Skeletal muscle tissue (tissue), 4 donors: ENCODE measurements around the gene CNTNAP2. TPM values are rescaled to one million over a fixed set of nuclear protein-coding genes. Genes with fewer than 3 reads are reported as not detected.

Experiments used
- H3K27ac ChIP-seq: one replicate; pipeline ENCODE4 v1.7.0; 2013; ENCODE audit warnings: mild to moderate bottlenecking, low read depth, low read length, inconsistent platforms
- H3K27me3 ChIP-seq, 3 donors: one replicate each; pipeline ENCODE4 v1.7.0; 2013; ENCODE audit warnings: low read length in 3 of 3; ENCODE audit not compliant: control insufficient read depth in 3 of 3, insufficient read depth in 3 of 3
- H3K36me3 ChIP-seq, 3 donors: one replicate each; pipeline ENCODE4 v1.7.0; 2013; ENCODE audit warnings: low read length in 3 of 3; ENCODE audit not compliant: control insufficient read depth in 3 of 3, insufficient read depth in 3 of 3
- H3K4me1 ChIP-seq, 3 donors: one replicate each; pipeline ENCODE4 v1.7.0; 2013; ENCODE audit warnings: low read length in 3 of 3, mild to moderate bottlenecking in 3 of 3; ENCODE audit not compliant: control insufficient read depth in 3 of 3, insufficient read depth in 3 of 3
- H3K4me3 ChIP-seq, 3 donors: one replicate each; pipeline ENCODE4 v1.7.0; 2013; ENCODE audit warnings: low read length in 3 of 3
- H3K9ac ChIP-seq, 3 donors: one replicate each; pipeline ENCODE4 v1.7.0; 2013; ENCODE audit warnings: low read length in 3 of 3, mild to moderate bottlenecking in 3 of 3, moderate library complexity in 2 of 3, low read depth in 1 of 3
- H3K9me3 ChIP-seq, 3 donors: one replicate each; pipeline ENCODE4 v1.7.0; 2013; ENCODE audit warnings: low read length in 3 of 3; ENCODE audit not compliant: control insufficient read depth in 3 of 3
- total RNA-seq: library from RNA; depleted of rRNA; stranded (reverse); fragments of >200 nt; gene quantifications from one replicate; pipeline ENCODE4 v1.2.3, GENCODE V29; 2014
- donor health status: Osteomylitis.

Gene CNTNAP2
- total RNA-seq, 1 donor from 2014 or later: 14.1 TPM

DNA sequence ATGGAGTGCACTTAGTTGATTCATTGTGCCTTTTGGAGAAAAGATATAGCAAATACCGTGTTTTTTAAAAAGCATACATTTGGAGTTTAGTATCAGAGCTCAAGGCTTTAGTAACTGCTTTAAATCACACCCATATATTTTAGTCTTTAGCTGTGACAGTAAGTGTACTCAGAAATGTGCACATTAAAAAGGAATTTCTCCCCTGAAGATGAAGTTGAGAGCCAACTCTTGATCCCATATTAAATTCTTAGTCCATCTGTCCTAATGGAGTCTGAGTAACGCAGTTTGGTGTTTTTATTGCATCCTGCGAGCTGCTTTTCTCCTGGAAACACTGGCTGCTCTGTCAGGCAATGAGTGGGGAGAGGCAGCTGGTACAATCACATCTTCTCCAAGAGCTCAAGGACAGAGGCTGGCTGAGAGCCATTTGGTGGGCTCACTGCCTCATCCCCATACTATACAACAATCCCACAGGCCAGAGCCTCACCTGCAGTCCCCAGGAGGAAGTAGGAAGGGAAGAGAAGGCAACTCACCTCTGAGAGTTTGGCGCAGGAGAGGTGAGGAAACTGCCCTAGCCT is 2000.3 kb downstream of the CNTNAP2 start:
- peaks cover 0 to 3% (median 0%) of the 10 kb centered on the region in 3 donors for H3K27me3 ChIP-seq
- H3K4me1 ChIP-seq: no peaks in the 10 kb centered on the region
- H3K36me3 ChIP-seq: no peaks in the 10 kb centered on the region
- H3K9me3 ChIP-seq: no peaks in the 10 kb centered on the region
- H3K27ac ChIP-seq: no peak overlapping the region
- no peak overlapping the region for H3K4me3 ChIP-seq
- H3K9ac ChIP-seq: no peak overlapping the region

DNA sequence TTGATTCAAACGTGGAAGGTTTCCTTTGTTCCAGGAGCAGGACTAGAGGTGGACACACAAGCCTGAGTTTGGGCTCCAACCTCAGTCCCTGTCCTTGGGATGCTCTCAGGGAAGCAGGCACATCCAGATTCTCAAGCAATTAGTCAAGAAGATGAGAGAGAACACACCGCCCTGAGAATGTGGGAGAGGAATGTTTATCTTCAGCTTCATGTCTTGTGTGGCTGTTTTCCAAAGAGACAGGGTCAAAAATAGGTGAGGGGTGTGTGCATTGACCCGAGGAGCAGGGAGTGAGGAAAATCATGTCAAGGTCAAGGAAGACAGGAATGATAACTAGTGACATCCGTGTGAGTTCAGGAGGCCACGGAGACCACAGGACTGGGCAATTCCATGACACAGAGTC is 2001.8 kb downstream of the CNTNAP2 start:
- Histone ChIP-seq H3K4me1 (no peaks in the 10 kb centered on the region), H3K36me3 (no peaks in the 10 kb centered on the region), H3K9ac (no peak overlapping the region), H3K27me3 (peaks cover 0 to 3% (median 0%) of the 10 kb centered on the region in 3 donors), H3K27ac (no peak overlapping the region), H3K4me3 (no peak overlapping the region), H3K9me3 (no peaks in the 10 kb centered on the region)

DNA sequence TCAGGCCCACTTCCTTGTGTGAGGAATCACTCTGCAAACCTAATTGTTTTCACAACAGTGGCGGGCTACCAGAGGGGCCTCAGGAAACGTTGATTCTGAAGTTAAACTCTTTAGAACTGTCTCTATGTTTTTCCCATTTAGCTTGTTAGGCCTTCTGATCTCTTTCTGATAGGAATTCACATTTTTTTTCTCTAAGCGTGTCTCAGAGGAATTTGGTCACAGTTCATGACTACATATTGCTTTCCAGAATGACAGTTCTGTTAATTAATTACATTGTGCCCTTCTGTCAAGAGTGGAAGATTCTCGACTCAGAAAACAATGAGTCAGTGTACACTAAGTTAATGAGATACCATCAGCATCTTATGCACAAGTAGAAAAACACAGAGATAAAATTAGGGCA is 2004.8 kb downstream of the CNTNAP2 start:
- Histone ChIP-seq H3K9me3 (no peaks in the 10 kb centered on the region), H3K27me3 (peaks cover 0 to 3% (median 0%) of the 10 kb centered on the region in 3 donors)

DNA sequence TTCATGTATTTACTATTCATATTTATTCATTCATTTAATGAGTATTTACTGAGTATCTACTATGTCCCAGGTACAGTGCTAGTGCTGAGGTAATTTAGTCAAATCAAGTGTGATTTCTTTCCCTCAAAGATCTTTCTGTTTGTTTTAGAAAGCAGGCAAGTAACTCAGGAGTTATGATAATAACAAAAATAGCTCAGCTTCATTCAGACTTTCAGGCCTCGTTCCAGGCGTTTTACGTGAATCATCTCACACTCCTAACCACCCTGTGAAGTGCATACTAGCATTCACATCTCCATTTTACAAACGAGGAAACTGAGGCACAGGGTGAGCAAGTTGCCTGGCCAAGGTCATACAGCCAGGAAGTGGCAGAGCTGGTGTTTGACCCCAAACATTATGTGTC is 2005.2 kb downstream of the CNTNAP2 start:
- Histone ChIP-seq H3K9ac (no peak overlapping the region), H3K9me3 (no peaks in the 10 kb centered on the region), H3K4me1 (no peaks in the 10 kb centered on the region), H3K4me3 (no peak overlapping the region), H3K27ac (no peak overlapping the region), H3K36me3 (no peaks in the 10 kb centered on the region), H3K27me3 (peaks cover 0 to 3% (median 0%) of the 10 kb centered on the region in 3 donors)

More for the DNA sequence above, 2004.8 kb downstream of the CNTNAP2 start:
- no peaks in the 10 kb centered on the region for H3K4me1 ChIP-seq
- H3K9ac ChIP-seq: no peak overlapping the region
- no peak overlapping the region for H3K27ac ChIP-seq
- H3K4me3 ChIP-seq: no peak overlapping the region
- no peaks in the 10 kb centered on the region for H3K36me3 ChIP-seq

DNA sequence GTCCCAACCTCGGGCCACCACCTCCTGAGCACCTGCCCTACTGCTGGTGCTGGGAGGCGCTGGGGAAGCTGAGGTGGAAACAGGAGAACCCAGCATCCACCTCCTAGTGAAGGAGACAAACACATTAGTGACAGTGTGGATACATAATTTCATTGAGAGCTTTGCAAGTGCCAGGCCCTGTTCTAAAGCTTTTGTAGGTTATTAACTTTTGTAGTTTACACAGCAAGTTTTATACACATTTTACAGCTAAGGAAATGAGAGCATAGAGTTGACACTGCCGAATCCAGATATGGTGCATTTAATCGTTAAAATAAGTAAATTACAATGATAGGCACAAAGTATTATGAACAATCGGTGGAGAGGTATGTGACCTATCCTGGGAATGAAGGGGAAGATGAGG is 2007.9 kb downstream of the CNTNAP2 start:
- H3K27me3 ChIP-seq: no peaks in the 10 kb centered on the region
- no peaks in the 10 kb centered on the region for H3K9me3 ChIP-seq
- no peak overlapping the region for H3K27ac ChIP-seq
- no peaks in the 10 kb centered on the region for H3K4me1 ChIP-seq
- H3K4me3 ChIP-seq: no peak overlapping the region
- no peaks in the 10 kb centered on the region for H3K36me3 ChIP-seq
- H3K9ac ChIP-seq: no peak overlapping the region

GRCh38 chr7:148127374-148127773 is 2010.8 kb downstream of the CNTNAP2 start:
- Histone ChIP-seq H3K27ac (no peak overlapping the region), H3K36me3 (no peaks in the 10 kb centered on the region), H3K9ac (no peak overlapping the region), H3K27me3 (no peaks in the 10 kb centered on the region), H3K4me3 (no peak overlapping the region), H3K9me3 (no peaks in the 10 kb centered on the region), H3K4me1 (no peaks in the 10 kb centered on the region)

GRCh38 chr7:148129023-148129422 is 2012.4 kb downstream of the CNTNAP2 start:
- H3K9ac ChIP-seq: no peak overlapping the region
- H3K36me3 ChIP-seq: no peaks in the 10 kb centered on the region
- H3K9me3 ChIP-seq: no peaks in the 10 kb centered on the region
- no peak overlapping the region for H3K27ac ChIP-seq
- no peaks in the 10 kb centered on the region for H3K4me1 ChIP-seq
- H3K27me3 ChIP-seq: no peaks in the 10 kb centered on the region
- H3K4me3 ChIP-seq: no peak overlapping the region

DNA sequence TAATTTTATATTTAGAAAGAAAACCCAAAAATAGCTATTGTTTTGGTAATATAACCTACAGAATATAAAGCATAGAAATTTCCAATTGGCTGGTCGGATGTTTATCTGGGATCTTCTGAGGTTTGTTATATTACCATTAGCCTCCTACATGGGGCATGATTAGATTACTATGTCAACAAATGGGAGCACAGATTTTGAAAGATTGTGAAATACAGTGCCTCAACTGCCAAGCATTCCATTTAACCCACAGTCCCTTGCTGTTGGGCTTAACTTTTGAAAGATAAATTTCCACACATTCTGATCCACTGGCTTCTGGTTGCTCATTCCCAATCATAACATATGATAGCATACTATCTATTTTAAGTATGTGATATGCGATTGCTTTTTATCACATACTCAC is 2018.5 kb downstream of the CNTNAP2 start:
- no peak overlapping the region for H3K4me3 ChIP-seq
- no peaks in the 10 kb centered on the region for H3K4me1 ChIP-seq
- H3K27me3 ChIP-seq: no peaks in the 10 kb centered on the region
- no peak overlapping the region for H3K9ac ChIP-seq
- H3K27ac ChIP-seq: no peak overlapping the region
- no peaks in the 10 kb centered on the region for H3K9me3 ChIP-seq
- H3K36me3 ChIP-seq: no peaks in the 10 kb centered on the region

GRCh38 chr7:148135997-148136396 is 2019.4 kb downstream of the CNTNAP2 start:
- H3K27me3 ChIP-seq: no peaks in the 10 kb centered on the region
- H3K4me3 ChIP-seq: no peak overlapping the region
- H3K27ac ChIP-seq: no peak overlapping the region
- no peaks in the 10 kb centered on the region for H3K9me3 ChIP-seq
- no peaks in the 10 kb centered on the region for H3K36me3 ChIP-seq
- H3K9ac ChIP-seq: no peak overlapping the region
- no peaks in the 10 kb centered on the region for H3K4me1 ChIP-seq

- H3K9ac ChIP-seq: no peak overlapping the region
- H3K27ac ChIP-seq: no peak overlapping the region
- no peaks in the 10 kb centered on the region for H3K27me3 ChIP-seq
- H3K4me1 ChIP-seq: no peaks in the 10 kb centered on the region
- no peaks in the 10 kb centered on the region for H3K36me3 ChIP-seq
- H3K4me3 ChIP-seq: no peak overlapping the region
- H3K9me3 ChIP-seq: peaks cover 0 to 3% (median 0%) of the 10 kb centered on the region in 3 donors
Measured at GRCh38 chr7:148142660-148143248, 2026.2 kb downstream of the CNTNAP2 start.
